ENCODE measurements around the gene TSPAN1. TPM values are rescaled to one million over a fixed set of nuclear protein-coding genes. Genes with fewer than 3 reads are reported as not detected.
A peak's percentile ranks its signal among the peaks of the same experiment; 100 is the strongest.

TSPAN1 gene
- polyA plus RNA-seq, 1 of the 3 experiments (the other 2 are of a cell fraction): 12.2 TPM

DNA sequence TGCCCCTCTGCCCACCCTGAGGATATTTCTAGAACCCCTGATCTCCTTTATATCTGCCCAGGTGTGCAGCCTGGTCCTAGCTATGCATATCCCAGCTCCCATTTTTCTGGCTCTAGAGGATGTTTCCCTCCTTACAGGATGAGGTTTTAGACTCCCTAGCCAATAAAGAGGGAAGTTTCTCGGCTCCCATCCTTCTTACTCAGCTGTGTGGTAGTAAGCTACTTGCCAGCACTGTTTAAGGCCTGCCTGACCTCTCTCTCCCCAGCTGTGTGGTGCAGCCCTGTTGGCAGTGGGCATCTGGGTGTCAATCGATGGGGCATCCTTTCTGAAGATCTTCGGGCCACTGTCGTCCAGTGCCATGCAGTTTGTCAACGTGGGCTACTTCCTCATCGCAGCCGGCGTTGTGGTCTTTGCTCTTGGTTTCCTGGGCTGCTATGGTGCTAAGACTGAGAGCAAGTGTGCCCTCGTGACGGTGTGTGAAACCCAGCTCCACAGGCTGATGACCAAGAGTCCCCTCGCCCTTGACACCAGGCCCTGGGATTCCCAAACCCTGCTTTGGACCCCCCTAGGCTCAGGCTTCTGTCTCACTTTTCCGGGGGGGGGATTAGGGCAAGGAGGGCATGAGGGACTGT lies 9.2 kb downstream of the TSPAN1 start (continued):
- TF ChIP-seq RAD21 (IDR thresholded peaks at IDR 0.05; ENCODE audit: low read length): no peak
- no peak for TF ChIP-seq RCOR1 (IDR thresholded peaks at IDR 0.05; ENCODE audit: low read length)

DNA sequence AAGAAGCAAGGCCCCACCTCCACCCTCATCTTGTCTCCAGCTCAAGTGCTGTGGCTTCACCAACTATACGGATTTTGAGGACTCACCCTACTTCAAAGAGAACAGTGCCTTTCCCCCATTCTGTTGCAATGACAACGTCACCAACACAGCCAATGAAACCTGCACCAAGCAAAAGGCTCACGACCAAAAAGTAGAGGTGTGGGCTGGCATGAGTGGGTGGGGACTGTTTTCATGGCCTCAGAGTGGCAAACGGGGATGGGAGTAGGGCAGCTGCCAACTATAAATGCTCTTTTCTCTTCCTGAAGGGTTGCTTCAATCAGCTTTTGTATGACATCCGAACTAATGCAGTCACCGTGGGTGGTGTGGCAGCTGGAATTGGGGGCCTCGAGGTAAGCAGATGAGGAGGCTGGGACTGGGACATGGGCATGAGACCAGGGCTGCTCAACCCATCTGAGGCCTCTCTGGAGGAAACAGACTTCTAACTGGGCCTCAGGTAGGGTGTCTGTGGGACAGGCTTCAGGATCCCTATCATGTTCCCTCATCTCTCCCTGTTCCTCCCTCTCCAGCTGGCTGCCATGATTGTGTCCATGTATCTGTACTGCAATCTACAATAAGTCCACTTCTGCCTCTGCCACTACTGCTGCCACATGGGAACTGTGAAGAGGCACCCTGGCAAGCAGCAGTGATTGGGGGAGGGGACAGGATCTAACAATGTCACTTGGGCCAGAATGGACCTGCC lies 10.2 kb downstream of the TSPAN1 start:
- Histone ChIP-seq H3K4me1 (ENCODE audit: control insufficient read depth in 1 of 2, insufficient read depth in 2 of 2, low read depth in 1 of 2, low read length in 1 of 2) (peaks cover 25 to 26% of the 10 kb centered on the region in 2 experiments; a peak in 3 of 4 replicates), H2AFZ (ENCODE audit: low read depth) (no peak overlapping the region), H3K4me2 (no peak overlapping the region), H3F3A (replicated peaks; ENCODE audit: insufficient read depth) (peaks cover 21% of the 10 kb centered on the region), H3K9ac (no peak overlapping the region), H3K36me3 (replicated peaks in 1 of 2; ENCODE audit: control insufficient read depth in 1 of 2, insufficient read depth in 2 of 2, low read length in 1 of 2) (peaks cover 8 to 21% of the 10 kb centered on the region in 2 experiments), H3K9me2 (no peaks in the 10 kb centered on the region), H3K27ac (ENCODE audit: low read depth in 2 of 2, low read length in 1 of 2) (peak overlapping the region in 1 of 2 experiments; percentile 23; a peak in 2 of 4 replicates), H3K27me3 (ENCODE audit: insufficient read depth) (no peaks in the 10 kb centered on the region), H3K4me3 (ENCODE audit: low read depth in 2 of 2, low read length in 1 of 2) (no peak overlapping the region), H4K20me1 (ENCODE audit: insufficient read depth) (no peaks in the 10 kb centered on the region), H3K79me2 (ENCODE audit: insufficient read depth) (no peaks in the 10 kb centered on the region), H3K9me3 (no peaks in the 10 kb centered on the region)
- 87% methylated on average over 7 of the region's 7 CpGs for WGBS (ENCODE audit: low lambda C conversion rate)
- DNase-seq: no peak
- TF ChIP-seq, protein P1, sequence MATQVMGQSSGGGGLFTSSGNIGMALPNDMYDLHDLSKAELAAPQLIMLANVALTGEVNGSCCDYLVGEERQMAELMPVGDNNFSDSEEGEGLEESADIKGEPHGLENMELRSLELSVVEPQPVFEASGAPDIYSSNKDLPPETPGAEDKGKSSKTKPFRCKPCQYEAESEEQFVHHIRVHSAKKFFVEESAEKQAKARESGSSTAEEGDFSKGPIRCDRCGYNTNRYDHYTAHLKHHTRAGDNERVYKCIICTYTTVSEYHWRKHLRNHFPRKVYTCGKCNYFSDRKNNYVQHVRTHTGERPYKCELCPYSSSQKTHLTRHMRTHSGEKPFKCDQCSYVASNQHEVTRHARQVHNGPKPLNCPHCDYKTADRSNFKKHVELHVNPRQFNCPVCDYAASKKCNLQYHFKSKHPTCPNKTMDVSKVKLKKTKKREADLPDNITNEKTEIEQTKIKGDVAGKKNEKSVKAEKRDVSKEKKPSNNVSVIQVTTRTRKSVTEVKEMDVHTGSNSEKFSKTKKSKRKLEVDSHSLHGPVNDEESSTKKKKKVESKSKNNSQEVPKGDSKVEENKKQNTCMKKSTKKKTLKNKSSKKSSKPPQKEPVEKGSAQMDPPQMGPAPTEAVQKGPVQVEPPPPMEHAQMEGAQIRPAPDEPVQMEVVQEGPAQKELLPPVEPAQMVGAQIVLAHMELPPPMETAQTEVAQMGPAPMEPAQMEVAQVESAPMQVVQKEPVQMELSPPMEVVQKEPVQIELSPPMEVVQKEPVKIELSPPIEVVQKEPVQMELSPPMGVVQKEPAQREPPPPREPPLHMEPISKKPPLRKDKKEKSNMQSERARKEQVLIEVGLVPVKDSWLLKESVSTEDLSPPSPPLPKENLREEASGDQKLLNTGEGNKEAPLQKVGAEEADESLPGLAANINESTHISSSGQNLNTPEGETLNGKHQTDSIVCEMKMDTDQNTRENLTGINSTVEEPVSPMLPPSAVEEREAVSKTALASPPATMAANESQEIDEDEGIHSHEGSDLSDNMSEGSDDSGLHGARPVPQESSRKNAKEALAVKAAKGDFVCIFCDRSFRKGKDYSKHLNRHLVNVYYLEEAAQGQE (IDR thresholded peaks at IDR 0.05; ENCODE audit: low read depth, low read length): no peak
- TF ChIP-seq MXI1 (IDR thresholded peaks at IDR 0.05; ENCODE audit: low read depth, low read length) (no peak), FOXM1 (IDR thresholded peaks at IDR 0.05; ENCODE audit: low read depth) (no peak), POLR2AphosphoS5 (IDR thresholded peaks at IDR 0.05; ENCODE audit: low read depth, low read length) (no peak), USF2 (IDR thresholded peaks at IDR 0.05; ENCODE audit: borderline replicate concordance, low read depth, low read length) (no peak), TEAD4 (IDR thresholded peaks at IDR 0.05; ENCODE audit: borderline replicate concordance, insufficient read depth) (no peak), GATA2 (CRISPR knock-in tag; IDR thresholded peaks at IDR 0.05) (peak; percentile 30; the same call in 1 of the 2 replicates)
- TF ChIP-seq, protein P2, sequence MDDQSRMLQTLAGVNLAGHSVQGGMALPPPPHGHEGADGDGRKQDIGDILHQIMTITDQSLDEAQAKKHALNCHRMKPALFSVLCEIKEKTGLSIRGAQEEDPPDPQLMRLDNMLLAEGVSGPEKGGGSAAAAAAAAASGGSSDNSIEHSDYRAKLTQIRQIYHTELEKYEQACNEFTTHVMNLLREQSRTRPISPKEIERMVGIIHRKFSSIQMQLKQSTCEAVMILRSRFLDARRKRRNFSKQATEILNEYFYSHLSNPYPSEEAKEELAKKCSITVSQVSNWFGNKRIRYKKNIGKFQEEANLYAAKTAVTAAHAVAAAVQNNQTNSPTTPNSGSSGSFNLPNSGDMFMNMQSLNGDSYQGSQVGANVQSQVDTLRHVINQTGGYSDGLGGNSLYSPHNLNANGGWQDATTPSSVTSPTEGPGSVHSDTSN (IDR thresholded peaks at IDR 0.05): no peak
- ChIA-PET CTCF (interaction anchor here (5.0 kb wide), 1 partner anchor 149 kb away, joined by 57 read pairs; no protein-coding TSS in a partner anchor), POLR2A (interaction anchor here (0.8 kb wide), 1 partner anchor 9 kb away, joined by 4 read pairs; no protein-coding TSS in a partner anchor)
